Measurements from ENCODE around the gene POLH.

DNA sequence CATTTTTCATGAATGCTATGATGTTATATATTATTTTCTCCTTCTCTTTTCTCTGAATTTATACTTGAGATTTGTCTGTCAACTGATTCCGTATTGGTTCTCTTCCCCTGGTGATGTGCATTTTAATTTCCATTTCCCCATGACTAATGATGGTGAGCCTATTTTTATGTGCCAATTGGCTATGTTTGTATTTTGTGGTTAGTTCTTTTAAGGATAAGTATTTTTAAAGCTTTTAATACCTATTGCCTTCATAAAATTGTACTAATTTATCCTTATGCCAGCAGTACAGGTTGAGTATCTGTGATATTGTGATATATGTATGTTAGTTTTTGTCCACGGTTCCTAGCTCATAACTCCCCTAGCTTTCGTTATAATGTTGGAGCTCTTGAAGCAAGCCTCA lies 2.8 kb downstream of the POLH start:
- TF ChIP-seq, protein P1, sequence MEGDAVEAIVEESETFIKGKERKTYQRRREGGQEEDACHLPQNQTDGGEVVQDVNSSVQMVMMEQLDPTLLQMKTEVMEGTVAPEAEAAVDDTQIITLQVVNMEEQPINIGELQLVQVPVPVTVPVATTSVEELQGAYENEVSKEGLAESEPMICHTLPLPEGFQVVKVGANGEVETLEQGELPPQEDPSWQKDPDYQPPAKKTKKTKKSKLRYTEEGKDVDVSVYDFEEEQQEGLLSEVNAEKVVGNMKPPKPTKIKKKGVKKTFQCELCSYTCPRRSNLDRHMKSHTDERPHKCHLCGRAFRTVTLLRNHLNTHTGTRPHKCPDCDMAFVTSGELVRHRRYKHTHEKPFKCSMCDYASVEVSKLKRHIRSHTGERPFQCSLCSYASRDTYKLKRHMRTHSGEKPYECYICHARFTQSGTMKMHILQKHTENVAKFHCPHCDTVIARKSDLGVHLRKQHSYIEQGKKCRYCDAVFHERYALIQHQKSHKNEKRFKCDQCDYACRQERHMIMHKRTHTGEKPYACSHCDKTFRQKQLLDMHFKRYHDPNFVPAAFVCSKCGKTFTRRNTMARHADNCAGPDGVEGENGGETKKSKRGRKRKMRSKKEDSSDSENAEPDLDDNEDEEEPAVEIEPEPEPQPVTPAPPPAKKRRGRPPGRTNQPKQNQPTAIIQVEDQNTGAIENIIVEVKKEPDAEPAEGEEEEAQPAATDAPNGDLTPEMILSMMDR (conservative IDR thresholded peaks at IDR 0.05): no peak
- TF ChIP-seq EZH2 (IDR thresholded peaks at IDR 0.05; ENCODE audit: low read depth): no peak
